GM19351 (cell line): ENCODE measurements around the gene FSIP1.
A peak's percentile ranks its signal among the peaks of the same experiment; 100 is the strongest.

Experiments
- ATAC-seq: cut with Tn5 transposase; IDR thresholded peaks from one replicate; pipeline ENCODE4 v1.9.1; 2021; ENCODE audit warnings: mild to moderate bottlenecking, moderate library complexity; ENCODE audit not compliant: unreplicated experiment

Gene FSIP1

DNA sequence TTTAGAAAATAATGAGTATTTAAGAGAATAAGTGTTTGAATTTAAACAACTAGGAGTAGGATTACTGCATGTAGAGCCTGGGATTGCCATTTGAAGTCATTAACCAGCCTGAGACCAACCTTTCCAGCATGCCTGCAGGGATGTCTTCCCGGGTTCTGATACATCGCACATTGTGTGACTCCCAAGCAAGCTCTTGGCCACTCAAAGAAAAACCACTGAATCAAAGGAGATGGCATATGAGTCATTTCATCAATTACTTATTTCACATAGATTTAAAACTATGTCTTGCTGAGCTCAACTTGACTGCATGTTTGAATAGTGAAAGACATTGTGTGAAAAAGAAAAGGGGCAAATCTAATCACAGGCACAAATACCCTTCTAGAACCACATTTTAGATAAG is 216.8 kb downstream of the FSIP1 start:
- no peak for ATAC-seq

DNA sequence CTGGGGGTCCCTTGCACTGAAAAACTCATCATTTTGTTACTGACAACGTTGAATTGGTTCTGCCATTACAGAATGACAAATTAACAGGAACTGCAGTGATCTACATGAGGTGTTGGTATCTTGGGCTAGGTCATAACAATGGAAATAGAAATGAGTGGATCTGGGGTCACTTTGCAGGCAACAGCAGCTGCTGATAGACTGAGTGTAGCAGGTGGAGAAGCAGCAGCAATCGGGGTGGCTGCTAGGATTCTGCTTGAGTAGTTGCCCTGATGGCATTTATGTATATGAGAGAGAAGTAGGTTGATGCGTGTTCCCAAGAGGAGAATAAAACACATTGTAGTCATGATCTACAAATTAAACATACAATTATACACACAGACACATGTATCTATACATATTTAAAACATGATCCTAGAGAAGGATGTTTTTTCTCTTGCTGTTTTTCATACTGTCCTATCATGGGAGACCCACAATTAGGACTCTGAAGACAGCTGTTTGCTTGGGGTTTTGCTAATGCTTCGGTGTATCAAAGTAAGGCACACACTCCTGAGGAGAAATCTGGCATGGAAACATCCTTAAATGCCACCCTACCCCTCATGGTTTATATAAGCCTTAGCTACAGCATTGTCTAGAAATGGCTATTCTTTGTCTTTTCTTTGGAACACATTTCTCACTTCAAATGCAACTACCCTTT is 217.5 kb downstream of the FSIP1 start:
- no peak for ATAC-seq

DNA sequence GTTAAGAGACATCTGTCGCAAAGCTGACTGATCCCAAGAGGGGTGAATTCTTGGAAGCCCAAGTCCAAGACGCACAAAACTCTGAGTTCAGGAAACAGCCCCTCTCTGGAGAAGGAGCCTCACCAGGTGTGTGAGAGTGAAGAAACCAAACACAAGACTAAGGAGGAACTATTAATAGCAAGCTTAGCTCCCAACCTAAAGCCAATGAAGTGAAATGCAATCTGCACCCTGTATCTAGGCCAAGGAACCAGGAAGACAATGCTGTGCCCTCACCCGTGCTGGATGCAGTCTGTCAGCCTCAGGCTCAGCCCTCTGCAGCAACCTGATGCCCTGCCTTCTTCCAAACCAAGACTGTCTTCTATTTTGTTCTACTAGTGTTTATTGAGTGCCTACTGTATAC is 224.2 kb downstream of the FSIP1 start:
- no peak for ATAC-seq

DNA sequence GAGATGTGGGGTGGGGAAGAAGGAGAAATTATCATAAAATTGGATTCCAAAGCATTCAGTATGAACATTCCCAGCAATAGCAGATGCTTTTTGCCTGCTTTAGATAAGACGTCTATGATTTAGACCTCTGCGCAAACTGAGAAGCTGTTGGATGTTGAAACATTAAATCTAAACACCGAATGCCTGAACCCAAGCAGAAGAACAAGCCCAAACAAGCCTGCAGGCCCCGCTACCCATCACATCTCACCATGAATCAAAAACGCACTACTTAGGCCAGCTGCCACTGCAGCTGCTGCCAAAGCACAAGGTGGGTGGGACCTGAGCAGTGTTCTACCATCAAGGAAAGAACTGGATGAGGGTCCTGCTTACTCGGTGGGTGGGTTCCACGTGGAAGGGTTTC is 226.2 kb downstream of the FSIP1 start:
- ATAC-seq = no peak

DNA sequence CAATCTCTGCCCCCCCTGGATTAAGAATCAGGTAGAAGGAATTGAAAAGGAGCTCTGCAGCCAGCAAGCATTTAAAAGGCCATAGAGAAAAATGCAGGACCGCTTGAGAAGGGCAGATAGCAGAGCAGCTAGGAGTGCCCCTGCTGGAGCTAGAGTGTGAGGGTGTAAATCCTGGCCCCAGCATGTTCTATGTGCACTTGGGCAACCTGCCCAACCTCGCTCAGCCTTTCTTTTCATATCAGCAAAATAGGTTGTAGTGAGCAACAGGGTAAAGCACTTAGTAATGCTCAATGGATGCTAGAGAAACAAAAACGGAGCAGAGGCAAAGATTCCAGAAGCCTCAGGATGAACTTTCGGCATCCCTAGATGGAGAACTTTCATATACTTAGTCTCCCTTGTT is 226.8 kb downstream of the FSIP1 start:
- no peak for ATAC-seq

DNA sequence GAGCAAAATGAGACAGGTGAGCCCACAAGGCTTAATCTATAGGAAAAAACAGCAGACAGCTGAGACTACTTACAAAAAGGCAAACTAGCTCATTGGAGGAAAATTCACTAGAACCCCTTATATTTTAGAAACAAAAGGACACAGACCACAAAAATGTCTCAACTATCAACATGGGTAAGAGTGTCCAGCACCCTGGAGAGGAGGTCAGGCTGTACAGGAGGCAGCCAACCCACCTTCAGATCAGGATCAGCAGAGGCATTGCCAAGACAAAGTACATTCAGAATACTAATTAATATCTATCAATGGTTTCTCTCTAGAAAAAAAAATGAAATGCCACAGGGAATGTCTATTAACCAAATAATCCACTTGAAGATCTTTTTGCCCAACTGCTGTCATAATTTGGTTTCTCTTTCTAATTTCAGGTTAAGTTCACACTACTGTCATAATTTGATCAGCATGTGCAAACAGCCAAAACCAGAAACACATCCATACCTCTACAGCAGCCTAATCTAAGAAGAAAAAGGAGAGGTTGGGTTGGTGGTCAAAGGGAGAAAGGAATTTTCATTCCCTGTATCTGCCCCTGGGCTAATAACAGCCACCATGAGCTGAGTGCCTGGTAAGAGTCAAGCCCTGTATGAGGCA is 227.8 kb downstream of the FSIP1 start:
- ATAC-seq = no peak

DNA sequence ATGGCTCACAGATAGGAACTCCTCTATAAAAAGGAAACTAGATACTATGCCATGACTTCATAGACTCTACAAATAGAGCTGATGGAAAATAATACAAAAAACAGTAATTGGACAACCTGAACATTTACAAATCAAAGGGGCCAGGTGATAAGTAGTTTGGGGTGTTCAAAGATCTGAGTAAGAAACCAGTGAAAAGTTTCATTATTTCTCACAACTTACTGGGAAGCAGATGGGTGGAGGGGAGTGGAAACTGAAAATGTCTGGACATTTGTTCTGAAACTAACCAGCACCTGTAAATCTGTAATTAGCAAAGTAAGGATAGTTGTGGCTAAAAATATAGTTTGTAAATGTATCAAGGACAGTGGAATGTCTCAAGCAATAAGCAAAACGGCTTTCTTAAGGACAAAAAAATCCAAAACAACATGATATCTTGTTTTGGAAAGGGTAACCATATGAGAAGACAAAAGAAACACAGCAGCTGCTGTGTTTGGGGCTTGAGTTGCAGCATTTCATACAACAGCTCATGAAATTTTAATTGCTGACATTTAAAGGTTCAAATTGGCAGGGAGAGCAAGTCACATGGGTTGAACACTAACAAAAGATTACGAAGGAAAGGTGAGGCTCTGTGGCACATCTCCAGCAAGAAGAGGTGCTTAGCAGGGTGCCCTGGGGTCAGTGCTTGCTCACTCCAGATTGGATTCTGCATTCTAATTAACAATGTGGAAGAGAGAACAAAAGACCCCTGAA is 228.5 kb downstream of the FSIP1 start:
- peak; percentile 66 for ATAC-seq

DNA sequence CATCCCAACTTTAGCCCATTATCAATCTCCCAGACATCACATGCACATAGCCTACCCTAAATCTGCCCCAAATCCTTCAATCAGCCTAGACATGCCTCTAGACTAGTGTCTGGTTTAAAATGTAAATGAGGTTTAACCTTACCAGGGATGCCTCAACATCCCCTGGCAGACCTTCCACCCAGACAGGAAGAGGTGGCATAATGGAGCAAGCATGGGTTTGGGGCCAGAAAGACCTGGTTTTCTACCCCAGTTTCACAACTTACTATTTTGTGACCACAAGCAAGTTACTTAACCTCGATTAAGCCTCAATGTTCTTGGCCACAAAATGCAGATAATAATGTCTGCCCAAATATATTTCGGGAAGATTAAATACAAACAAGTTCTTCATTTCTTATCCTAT is 230.1 kb downstream of the FSIP1 start:
- no peak for ATAC-seq

DNA sequence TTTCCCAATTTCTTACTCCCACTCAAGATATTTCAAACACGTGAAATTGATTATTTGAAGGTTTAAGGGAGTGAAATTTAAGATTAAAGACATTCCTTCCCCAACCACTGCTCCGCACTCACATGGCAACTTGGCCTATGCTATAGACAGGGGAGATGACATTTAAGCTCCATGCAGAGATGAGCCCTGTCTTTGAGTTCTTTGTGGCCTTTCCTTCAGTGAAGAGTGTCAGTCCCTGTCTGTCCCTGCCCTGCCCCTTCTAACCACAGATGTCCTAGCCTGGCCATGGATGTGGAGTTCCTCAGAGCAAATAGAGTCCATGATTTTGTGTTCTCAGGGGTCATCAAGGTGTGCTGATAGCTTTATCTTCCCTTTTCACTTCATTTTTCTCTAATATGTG is 231.2 kb downstream of the FSIP1 start:
- no peak for ATAC-seq
